ENCODE measurements around the gene STPG3. TPM values are rescaled to one million over a fixed set of nuclear protein-coding genes. Genes with fewer than 3 reads are reported as not detected.

STPG3 gene
- total and polyA plus RNA-seq, 2 of the 4 experiments (the other 2 are of a cell fraction) = not detected

DNA sequence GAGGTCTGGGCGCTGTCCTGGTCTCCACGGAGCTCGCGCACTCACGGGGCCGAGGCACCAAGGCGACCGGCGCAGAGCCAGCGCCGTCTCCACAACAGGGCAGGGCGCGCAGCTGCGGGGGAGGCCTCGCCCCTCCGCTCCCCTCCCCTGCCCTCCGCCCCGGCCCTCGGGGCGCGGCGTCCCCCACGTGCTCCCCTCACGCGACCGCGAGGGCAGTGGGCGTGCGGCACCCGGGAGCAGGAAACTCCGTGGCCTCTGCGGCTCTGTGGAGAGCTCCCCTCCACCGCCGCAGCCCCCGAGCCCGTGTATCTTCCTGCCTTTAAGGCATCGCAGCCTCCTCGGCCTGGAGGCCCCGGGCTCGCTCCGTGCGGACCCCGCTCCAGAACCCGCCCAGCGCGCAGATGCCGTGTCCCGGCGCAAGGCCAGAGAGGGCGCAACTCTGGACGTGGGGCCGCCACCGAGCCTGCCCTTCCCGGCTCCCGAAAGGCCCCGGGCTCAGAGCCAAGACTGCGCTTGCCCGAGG is 10.7 kb upstream of the STPG3 start:
- H2AK9ac ChIP-seq (replicated peaks; ENCODE audit: low read depth, low read length, poor library complexity) = peak overlapping the region; percentile 93
- no peaks in the 10 kb centered on the region for H3K9me3 ChIP-seq (ENCODE audit: control insufficient read depth, insufficient read depth, low read length)
- peaks cover 38% of the 10 kb centered on the region for H4K20me1 ChIP-seq (ENCODE audit: insufficient read depth, low read length)
- peak overlapping the region; percentile 81 for H2BK5ac ChIP-seq (ENCODE audit: low read depth, low read length, poor library complexity, severe bottlenecking)
- H3K27ac ChIP-seq (ENCODE audit: insufficient read depth, low read length) = peak overlapping the region; percentile 91
- in situ Hi-C loops (cut with MboI; ENCODE audit: low sequenced_read_pairs) (no loop called here), dilution Hi-C loops (cut with HindIII; ENCODE audit: low sequenced_read_pairs, unreplicated experiment) (no loop called here), intact Hi-C loops (cut with micrococcal nuclease) (no loop called here)
- H2BK120ac ChIP-seq (ENCODE audit: low read depth, low read length) = peak overlapping the region; percentile 43
- peak overlapping the region; percentile 76 for H4K91ac ChIP-seq (ENCODE audit: insufficient read depth, low read depth, low read length)
- peak overlapping the region; percentile 74 for H2AK5ac ChIP-seq (ENCODE audit: low read depth, low read length)
- H2AFZ ChIP-seq (replicated peaks; ENCODE audit: low read length, poor library complexity) = peak overlapping the region; percentile 91
- H3K79me1 ChIP-seq (ENCODE audit: low read depth in 1 of 2, low read length in 2 of 2) = peaks cover 12 to 55% of the 10 kb centered on the region in 2 experiments; a peak in 3 of 4 replicates
- ATAC-seq (ENCODE audit: low read depth) (peak; percentile 36), DNase-seq (peak; percentile 61)
- no TSS peak for BruUV-seq (replicated peaks)
- ChIA-PET POLR2A (ENCODE audit: unreplicated experiment) (interaction anchor here (0.5 to 0.9 kb wide), 8 partner anchors 14 to 116 kb away, joined by 3 to 5 read pairs (median 4); partner anchors contain the start of genes NELFB and RNF208), CTCF (no interaction called here)
- peak overlapping the region; percentile 94; the same call in 1 of the 2 replicates for H3K23ac ChIP-seq (ENCODE audit: low read depth, low read length)
- H3K56ac ChIP-seq (ENCODE audit: extremely low read depth, insufficient read depth, low read length) = peak overlapping the region; percentile 77
- peak overlapping the region; percentile 86 for H3K4ac ChIP-seq (ENCODE audit: low read depth, low read length)
- peak overlapping the region; percentile 91 for H3K4me2 ChIP-seq (ENCODE audit: low read depth, low read length)
- peak overlapping the region; percentile 36 to 77; a peak in 2 of 4 replicates for H4K8ac ChIP-seq (ENCODE audit: low read depth in 2 of 2, low read length in 2 of 2)
- peaks cover 9% of the 10 kb centered on the region; the same call in 1 of the 2 replicates for H3K4me1 ChIP-seq (ENCODE audit: control insufficient read depth, insufficient read depth, low read length)
- peak overlapping the region; percentile 59 for H3K4me3 ChIP-seq (ENCODE audit: insufficient read depth, low read depth, low read length)
- no peak overlapping the region for H2BK15ac ChIP-seq (ENCODE audit: low read depth, low read length)
- peak overlapping the region; percentile 41 for H3K14ac ChIP-seq (replicated peaks; ENCODE audit: low read depth, low read length)
- H3K18ac ChIP-seq (ENCODE audit: low read depth, low read length) = no peak overlapping the region; the same call in 1 of the 2 replicates
- peak overlapping the region; percentile 71 for H3K9ac ChIP-seq (ENCODE audit: low read depth, low read length)
- no peaks in the 10 kb centered on the region for H3K27me3 ChIP-seq (ENCODE audit: control insufficient read depth, insufficient read depth, low read length)
- peaks cover 19% of the 10 kb centered on the region for H3K36me3 ChIP-seq (ENCODE audit: control insufficient read depth, insufficient read depth, low read length)
- H4K5ac ChIP-seq (ENCODE audit: low read depth, low read length) = peak overlapping the region; percentile 10
- H3K9me1 ChIP-seq (ENCODE audit: insufficient read depth, low read length) = peaks cover 4% of the 10 kb centered on the region
- WGBS, 2 experiments (ENCODE audit: extremely low coverage in 2 of 2, insufficient read length in 1 of 2) = 0% methylated on average over 46 of the region's 58 CpGs; no CpG with 5 or more reads in 1 of the 2 experiments
- no peak overlapping the region for H2BK20ac ChIP-seq (ENCODE audit: low read depth, low read length)
- TF ChIP-seq ELK1 (IDR thresholded peaks at IDR 0.05; ENCODE audit: borderline replicate concordance, low read depth, low read length) (no peak), RAD21 (IDR thresholded peaks at IDR 0.05; ENCODE audit: low read length) (no peak), SMC3 (IDR thresholded peaks at IDR 0.05; ENCODE audit: low read depth, low read length) (no peak), MAFK (IDR thresholded peaks at IDR 0.05; ENCODE audit: low read depth, low read length) (no peak), FOS (IDR thresholded peaks at IDR 0.05; ENCODE audit: low read depth, low read length) (no peak), CEBPB (IDR thresholded peaks at IDR 0.05; ENCODE audit: low read depth, low read length) (no peak), NFE2L2 (IDR thresholded peaks at IDR 0.05; ENCODE audit: low read depth, low read length) (no peak), BHLHE40 (IDR thresholded peaks at IDR 0.05; ENCODE audit: low read depth, low read length) (peak; percentile 91), MXI1 (IDR thresholded peaks at IDR 0.05; ENCODE audit: borderline replicate concordance, low read depth, low read length) (peak; percentile 67), USF2 (IDR thresholded peaks at IDR 0.05; ENCODE audit: low read depth, low read length) (peak; percentile 77), CHD1 (IDR thresholded peaks at IDR 0.05; ENCODE audit: low read depth, low read length) (no peak), POLR2A (IDR thresholded peaks at IDR 0.05; ENCODE audit: low read depth, low read length) (peak; percentile 37; the same call in 1 of the 2 replicates), MAZ (IDR thresholded peaks at IDR 0.05; ENCODE audit: borderline replicate concordance, low read depth, low read length) (peak; percentile 84; the same call in 1 of the 2 replicates), RFX5 (IDR thresholded peaks at IDR 0.05; ENCODE audit: low read depth, low read length) (no peak)
- TF ChIP-seq, protein P1, sequence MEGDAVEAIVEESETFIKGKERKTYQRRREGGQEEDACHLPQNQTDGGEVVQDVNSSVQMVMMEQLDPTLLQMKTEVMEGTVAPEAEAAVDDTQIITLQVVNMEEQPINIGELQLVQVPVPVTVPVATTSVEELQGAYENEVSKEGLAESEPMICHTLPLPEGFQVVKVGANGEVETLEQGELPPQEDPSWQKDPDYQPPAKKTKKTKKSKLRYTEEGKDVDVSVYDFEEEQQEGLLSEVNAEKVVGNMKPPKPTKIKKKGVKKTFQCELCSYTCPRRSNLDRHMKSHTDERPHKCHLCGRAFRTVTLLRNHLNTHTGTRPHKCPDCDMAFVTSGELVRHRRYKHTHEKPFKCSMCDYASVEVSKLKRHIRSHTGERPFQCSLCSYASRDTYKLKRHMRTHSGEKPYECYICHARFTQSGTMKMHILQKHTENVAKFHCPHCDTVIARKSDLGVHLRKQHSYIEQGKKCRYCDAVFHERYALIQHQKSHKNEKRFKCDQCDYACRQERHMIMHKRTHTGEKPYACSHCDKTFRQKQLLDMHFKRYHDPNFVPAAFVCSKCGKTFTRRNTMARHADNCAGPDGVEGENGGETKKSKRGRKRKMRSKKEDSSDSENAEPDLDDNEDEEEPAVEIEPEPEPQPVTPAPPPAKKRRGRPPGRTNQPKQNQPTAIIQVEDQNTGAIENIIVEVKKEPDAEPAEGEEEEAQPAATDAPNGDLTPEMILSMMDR (conservative IDR thresholded peaks at IDR 0.05; ENCODE audit: low read depth, low read length) = no peak

Measured in IMR-90 (cell line).